ENCODE results near the gene FBXL3.

FBXL3 gene

DNA sequence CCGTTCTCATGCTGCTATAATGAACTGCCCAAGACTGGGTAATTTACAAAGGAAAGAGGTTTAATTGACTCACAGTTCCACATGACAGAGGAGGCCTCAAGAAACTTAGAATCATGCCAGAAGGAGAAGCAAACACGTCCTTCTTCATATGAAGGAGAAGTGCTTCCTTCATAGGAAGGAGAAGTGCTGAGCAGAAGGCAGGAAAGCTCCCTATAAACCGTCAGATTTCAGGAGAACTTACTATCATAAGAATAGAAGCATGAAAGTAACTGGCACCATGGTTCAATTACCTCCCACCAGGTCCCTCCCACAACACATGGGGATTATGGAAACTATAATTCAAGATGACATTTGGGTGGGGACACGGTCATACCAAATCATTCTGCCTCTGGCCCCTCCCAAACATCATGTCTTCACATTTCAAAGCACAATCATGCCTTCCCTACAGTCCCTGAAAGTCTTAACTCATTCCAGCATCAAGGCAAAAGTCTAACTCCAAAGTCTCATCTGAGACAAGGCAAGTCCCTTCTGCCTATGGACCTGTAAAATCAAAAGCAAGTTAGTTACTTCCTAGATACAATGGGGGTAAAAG lies 68.0 kb downstream of the FBXL3 start:
- TF ChIP-seq, protein P1, sequence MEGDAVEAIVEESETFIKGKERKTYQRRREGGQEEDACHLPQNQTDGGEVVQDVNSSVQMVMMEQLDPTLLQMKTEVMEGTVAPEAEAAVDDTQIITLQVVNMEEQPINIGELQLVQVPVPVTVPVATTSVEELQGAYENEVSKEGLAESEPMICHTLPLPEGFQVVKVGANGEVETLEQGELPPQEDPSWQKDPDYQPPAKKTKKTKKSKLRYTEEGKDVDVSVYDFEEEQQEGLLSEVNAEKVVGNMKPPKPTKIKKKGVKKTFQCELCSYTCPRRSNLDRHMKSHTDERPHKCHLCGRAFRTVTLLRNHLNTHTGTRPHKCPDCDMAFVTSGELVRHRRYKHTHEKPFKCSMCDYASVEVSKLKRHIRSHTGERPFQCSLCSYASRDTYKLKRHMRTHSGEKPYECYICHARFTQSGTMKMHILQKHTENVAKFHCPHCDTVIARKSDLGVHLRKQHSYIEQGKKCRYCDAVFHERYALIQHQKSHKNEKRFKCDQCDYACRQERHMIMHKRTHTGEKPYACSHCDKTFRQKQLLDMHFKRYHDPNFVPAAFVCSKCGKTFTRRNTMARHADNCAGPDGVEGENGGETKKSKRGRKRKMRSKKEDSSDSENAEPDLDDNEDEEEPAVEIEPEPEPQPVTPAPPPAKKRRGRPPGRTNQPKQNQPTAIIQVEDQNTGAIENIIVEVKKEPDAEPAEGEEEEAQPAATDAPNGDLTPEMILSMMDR (IDR thresholded peaks at IDR 0.05; ENCODE audit: control insufficient read depth, insufficient read depth, low read depth, low read length, missing control alignments): no peak
- no peak for DNase-seq (ENCODE audit: low read depth)
- no peak overlapping the region for H3K4me3 ChIP-seq (ENCODE audit: control insufficient read depth, low read depth, low read length)

DNA sequence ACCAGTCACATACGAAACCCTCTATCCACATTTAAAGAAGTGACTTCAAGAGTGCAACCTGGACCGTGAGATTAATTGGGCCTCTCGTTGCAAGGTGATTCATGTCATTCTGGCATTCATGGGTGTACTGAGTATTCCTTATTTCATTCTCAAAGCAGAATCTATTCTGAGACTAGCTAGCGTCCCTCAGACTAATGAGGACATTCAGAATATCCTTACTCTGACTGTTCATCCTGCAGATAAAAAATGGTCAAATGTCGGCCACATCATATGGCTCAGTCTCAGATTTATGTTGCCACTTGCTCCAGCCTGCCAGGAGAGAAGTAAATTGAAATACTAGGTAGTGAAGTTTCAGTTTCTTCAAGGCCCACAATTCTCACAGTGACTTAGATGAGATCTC lies 71.3 kb downstream of the FBXL3 start:
- TF ChIP-seq, protein P1 (IDR thresholded peaks at IDR 0.05; ENCODE audit: control insufficient read depth, insufficient read depth, low read depth, low read length, missing control alignments): no peak
- no peak for DNase-seq (ENCODE audit: low read depth)
- no peak overlapping the region for H3K4me3 ChIP-seq (ENCODE audit: control insufficient read depth, low read depth, low read length)

Measured in AG09309 (cell line).